HG03469 (cell line): ENCODE measurements around the gene TBX1.

Source experiments
- ATAC-seq: cut with Tn5 transposase; IDR thresholded peaks from one replicate; pipeline ENCODE4 v1.9.1; 2021; ENCODE audit warnings: mild to moderate bottlenecking, moderate library complexity, moderate number of reproducible peaks; ENCODE audit not compliant: unreplicated experiment

Gene TBX1

GRCh38 chr22:19809741-19810140 lies 49.2 kb downstream of the TBX1 start:
- no peak for ATAC-seq

DNA sequence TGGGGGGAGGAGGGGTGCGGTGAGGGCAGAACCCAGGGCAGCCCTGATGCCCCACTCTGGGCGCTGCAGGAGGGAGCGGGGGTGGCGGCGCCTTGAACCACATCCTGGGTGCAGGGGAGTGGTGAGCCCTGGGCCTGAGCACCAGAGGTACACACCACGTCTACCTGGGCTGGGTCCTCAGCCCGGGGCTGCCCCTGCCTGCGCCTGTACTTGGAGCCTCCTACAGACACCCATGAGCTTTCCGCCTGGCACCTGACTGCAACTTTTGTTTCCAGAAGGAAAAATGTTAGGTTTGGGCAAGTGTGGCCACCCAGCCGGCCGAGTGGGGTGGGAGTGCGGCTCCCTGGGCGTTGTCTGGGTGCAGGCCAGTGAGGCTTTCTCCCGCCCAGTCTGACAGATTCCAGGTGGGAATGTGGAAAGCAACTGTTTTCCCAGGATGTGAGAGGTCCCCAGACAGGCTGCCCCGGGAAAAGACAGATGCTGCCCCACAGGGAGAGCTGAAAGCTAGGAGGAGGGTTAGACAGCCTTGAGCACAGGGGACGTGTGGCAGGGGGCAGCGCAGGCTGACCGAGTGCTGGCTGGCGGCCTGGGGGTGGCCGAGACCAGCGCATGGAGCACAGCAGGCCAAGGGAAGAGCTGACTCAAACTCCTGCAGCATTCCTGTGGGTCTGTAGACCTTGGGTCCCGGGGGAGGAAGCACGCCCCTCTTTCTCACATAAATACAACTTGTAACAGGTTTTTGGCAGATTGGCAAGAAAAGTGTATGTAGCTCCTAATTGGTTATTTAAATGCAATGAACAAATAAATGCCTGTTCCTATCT lies 50.0 kb downstream of the TBX1 start:
- no peak for ATAC-seq

- no peak for ATAC-seq
Observed at GRCh38 chr22:19811211-19811621, 50.6 kb downstream of the TBX1 start.

DNA sequence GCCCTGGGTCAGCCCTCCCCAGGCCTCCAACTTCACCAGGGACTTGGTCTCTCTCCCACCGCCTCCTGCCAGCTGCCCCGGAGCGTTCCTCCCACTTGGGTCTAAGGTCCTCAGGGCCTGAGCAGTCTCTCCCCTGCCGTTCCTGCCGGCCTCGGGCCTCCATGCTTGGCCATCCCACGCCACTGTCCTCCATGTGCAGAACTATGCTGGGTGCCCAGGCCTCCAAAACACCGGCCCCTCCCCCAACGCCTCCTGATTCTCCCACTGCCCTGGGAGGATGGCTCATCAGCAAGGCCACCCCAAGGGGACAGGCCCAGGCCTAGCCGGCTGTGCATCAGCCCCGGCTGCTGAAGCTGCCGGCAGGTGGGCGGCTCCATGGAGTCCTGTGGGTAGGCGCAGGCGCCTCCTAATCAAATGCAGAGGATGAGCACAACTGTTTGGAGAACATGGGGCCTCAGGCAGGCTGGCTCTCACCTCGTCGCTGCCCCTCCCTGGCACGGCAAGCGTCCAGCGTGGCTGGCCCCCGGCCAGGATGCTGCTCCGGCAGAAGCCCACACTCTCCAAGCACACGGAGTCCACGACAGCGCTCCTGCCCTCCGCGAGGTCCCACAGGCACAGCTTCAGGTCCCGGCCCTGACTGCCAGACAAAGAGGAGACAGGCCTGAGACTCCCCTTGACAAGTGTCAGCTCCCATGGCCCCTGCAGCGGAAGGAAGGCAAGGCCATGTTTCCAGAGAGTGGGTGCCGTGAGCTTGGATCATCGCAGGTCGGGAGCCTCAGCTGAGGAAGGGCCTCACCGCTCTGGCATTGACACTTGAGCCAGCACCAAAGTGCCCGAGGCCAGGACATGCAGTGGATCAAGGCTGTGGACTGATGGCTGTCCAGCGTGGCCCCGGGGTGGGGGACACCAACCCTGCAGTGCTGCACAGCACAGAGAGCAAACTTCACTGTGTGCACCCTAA lies 51.5 kb downstream of the TBX1 start:
- ATAC-seq: no peak

DNA sequence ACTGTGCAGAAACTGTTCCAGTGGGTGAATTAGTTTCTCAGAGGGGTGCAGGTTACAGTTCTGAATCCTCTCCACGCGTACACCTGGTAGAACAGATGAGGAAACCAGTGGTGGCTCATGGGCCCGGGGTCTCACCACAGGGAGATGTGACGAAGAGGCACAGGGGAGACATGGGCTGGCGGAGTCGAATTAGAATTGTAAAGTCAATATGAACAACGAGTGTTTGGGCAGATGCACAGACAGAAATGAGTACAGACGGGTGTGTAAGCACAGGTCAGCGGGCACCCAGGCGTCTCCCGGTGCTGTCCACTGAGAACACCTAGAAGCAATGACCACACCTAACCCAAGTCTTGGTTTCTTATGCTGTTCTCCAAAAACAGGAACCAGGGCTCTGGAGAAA lies 52.3 kb downstream of the TBX1 start:
- no peak for ATAC-seq

DNA sequence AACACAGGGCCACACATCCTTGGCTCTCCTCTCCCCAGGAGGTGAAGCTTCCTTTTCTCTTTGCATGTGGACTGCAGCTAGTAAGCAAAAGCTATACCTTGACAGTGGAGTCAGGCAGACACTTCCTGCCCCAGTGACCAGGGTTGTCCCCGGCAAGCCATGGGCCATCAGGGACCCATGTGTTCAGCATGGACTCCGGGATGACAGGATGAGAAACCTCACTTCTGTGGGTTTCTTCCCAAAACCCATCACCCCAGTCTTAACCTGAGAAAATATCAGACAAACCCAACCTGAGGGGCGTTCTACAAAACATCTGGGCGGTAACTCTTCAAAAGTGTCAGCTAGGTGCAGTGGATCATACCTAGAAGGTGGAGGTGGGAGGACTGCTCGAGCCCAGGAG lies 53.9 kb downstream of the TBX1 start:
- ATAC-seq: no peak

- ATAC-seq: no peak
Observed at GRCh38 chr22:19815093-19815822, 54.7 kb downstream of the TBX1 start.

DNA sequence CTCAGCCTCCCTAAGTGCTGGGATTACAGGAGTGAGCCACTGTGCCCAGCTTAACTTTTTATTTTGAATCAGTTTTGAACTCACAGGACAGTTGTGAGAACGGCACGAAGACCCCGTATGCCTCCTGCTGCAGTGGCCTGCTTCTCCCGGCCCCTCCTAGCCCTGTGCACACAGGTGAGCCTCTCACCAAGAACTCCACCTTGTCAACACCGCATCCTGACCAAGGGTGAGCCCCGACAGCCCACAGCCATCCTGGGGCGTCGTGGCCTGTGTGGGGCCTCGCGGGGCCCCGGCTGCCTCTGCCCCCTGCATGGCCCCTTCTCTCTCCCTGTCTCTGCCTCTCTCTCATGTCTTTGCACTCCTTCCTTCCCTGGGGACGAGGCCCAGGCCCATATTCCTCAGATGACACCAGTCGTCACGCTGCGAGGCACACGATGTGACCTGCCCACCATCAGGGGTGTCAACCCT lies 55.3 kb downstream of the TBX1 start:
- ATAC-seq: no peak

DNA sequence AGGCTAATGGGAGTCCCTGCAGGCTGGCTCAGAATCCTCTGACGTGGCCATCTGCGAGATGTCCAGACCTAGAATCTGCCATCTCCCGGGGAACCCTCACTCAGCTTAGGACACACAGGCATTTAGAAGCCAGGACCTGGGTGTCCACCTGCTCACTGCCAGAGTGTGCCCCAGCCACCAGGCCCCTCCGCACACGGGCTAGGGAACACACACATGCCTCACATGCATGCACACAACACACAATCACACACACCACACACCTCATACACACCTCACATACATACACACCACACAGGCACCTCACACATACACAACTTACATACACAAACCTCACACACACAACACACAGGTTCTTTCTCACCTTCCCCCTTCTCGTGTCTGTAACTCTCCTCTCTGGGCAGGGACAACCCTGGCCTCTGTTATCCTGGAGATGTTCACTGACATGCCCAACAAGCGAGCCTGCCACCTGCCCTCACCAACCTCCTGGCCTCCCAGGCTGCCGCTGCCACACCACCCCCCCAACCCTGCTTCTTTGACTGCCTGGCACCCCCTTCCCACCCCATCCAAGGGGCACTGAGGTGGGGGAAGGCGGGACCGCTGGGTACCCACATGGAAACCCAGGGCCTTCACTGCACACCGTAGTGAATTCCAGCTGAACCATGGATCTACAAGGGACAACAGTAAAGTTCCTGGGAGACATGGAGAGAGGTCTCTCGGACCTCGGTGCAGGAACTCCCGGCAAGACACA lies 56.0 kb downstream of the TBX1 start:
- ATAC-seq: no peak
